Left hindlimb (tissue), 1 donor: ENCODE data around the gene USB1.
"Not testable (repeated sequence)": the region's sequence is repeated elsewhere in the genome, so short reads cannot be mapped to it uniquely, and the experiment has no call there.

Experiments used
- DNase-seq: peaks from one replicate; pipeline ENCODE4 v3.0.0-alpha.2; 2018

Gene USB1

DNA sequence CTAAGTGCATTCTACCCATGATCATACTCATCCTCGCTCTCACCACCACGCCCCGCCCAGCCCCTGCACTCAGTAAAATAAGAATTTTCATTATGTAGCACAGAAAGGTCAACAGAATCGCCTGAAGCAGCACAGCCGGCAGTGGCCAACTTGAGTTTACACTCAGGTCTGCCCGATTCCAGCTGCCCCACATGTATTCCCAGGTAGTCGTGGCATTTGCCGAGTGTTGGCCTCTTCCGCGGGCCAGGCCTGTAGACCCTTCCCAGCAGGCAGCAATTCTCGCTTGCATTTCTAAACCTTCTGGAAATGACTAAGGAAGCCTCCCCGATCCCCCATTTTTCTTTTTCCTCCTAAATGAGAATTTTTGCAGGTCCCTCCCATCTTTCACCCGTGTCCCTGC is 30.9 kb upstream of the USB1 start:
- DNase-seq: no peak

DNA sequence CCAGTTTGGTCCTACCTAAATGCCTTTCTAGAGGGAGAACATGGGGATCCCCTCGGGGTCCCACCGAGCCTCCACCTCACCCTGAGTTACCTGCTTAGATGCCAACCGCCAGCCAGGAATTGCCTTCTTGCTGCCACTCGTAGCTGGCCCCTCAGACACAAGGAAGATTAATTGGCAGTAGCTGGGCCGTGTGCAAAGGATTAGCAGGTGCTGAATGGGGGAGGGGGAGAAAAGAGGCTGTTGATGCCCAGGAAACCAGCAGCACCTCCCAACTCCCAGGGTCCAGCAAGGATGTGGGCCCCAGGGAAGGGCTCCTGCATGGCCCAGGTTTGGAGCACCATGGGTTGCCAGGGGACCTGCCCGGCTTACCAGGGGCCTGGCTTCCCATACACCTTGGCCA is 30.2 kb upstream of the USB1 start, which contains the start of gene CNGB1:
Gene CNGB1 (minus strand): TSS at position 159 of the 400 bp plus-strand sequence. CDS start 3,842 bp downstream, outside the sequence.
- DNase-seq: no peak

- no peak for DNase-seq
Observed at GRCh38 chr16:57971848-57972247, 29.4 kb upstream of the USB1 start.

- no peak for DNase-seq
Observed at GRCh38 chr16:57972306-57972705, 28.9 kb upstream of the USB1 start.

DNA sequence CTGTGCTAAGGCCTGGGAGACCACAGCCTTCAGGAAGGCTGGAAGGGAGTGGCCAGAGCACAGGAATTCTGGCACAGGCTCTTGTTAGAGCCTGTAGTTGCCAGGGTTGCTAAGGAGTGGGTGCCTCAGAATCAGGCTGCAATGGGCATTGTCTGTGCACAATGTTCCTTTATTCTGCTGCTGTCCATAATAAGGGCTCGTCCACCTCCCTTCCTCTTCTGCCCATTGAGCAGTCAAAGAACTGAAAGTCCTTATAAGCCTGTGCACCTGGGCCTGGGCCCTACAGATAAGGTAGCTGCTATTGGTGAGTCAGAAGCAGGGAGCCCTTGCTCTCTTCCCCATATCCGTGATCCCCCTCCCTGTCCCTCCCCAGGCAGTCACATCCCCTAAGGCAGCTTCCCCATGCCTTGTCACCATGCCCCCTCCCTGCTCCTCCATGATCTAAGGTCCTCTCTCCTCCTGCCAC is 24.8 kb upstream of the USB1 start:
- no peak for DNase-seq

- no peak for DNase-seq
Observed at GRCh38 chr16:57977418-57978069, 23.7 kb upstream of the USB1 start.

- DNase-seq: not testable (repeated sequence)
Observed at GRCh38 chr16:57978070-57978465, 23.1 kb upstream of the USB1 start.

DNA sequence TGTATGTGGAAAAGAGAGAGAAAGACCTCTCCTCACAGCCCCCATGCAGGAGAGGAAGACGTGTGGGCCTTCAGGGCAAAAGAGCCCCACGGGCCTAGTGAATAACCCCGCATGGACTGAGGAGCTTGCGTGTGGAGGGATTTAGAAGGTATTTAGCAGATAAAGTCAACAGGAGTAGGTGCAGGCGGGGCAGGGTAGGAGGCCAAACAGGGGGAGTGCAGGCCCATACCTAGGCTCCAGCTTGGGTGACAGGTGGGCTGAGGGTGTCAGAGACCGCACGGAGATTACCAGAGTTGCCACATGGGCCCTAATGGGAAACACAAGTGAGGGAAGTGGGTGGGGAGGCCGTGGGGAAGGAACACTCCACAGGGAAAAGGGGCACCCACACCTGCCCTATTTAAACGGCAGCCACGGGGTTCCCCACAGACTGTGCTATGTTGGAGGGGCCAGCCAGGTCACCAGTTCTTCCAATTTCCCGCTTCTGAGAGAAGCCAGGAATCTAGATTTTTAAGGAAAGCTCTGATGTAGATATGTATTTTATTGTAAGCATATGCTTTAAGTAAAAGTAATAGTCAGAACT is 22.1 kb upstream of the USB1 start:
- no peak for DNase-seq

DNA sequence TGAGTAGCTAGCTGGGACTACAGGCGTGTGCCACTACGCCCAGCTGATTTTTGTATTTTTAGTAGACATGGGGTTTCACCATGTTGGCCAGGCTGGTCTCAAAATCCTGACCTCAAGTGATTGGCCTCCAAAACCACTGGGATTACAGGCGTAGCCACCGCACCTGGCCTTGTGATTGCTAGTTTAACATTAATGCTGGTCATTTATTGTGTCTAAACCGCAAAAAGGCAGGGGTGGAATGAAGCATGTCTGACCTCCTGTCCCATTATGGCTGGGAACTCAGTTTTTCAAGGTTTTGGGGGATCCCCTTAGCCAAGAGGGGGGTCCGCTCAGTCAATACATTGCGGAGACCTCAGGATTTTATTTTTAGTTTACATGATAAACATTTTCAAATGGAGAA is 19.6 kb upstream of the USB1 start:
- no peak for DNase-seq

GRCh38 chr16:57982385-57982784 is 18.8 kb upstream of the USB1 start:
- DNase-seq: no peak

DNA sequence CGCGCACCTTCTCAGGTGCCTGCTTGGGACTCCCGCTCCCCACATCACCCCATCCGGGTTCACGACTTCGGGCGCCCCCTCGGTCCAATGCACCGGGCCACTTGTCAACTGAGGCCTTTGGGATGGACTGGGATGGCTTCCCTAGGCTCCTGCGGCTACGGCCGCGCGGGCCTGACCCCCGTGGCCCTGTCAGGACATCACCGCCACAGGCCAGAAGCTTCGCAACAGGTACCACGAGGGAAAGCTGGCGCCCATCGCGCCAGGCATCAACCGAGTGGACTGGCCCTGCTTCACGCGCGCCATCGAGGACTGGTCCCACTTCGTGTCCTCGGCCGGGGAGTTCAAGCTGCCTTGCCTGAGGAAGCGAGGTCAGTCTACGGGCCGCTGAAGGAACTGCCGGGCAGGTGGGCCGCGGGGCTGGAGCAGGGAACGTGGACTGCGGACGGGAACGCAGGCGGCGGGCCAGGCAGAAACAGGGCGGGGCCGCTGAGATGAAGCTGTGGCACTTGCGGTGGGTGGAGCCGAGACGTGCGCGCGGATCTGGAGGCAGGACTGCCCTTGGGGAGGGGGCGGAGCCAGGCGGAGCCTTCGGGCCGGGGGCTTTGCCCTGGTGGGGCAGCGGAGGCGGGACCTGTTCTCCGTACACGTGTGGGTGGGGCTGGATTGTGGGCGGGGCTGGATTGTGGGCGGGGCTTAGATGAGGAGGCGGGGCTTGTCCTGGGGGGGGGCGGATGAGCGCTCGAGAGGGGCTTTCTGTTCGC is 16.6 kb upstream of the USB1 start:
- DNase-seq: peak; percentile 86

DNA sequence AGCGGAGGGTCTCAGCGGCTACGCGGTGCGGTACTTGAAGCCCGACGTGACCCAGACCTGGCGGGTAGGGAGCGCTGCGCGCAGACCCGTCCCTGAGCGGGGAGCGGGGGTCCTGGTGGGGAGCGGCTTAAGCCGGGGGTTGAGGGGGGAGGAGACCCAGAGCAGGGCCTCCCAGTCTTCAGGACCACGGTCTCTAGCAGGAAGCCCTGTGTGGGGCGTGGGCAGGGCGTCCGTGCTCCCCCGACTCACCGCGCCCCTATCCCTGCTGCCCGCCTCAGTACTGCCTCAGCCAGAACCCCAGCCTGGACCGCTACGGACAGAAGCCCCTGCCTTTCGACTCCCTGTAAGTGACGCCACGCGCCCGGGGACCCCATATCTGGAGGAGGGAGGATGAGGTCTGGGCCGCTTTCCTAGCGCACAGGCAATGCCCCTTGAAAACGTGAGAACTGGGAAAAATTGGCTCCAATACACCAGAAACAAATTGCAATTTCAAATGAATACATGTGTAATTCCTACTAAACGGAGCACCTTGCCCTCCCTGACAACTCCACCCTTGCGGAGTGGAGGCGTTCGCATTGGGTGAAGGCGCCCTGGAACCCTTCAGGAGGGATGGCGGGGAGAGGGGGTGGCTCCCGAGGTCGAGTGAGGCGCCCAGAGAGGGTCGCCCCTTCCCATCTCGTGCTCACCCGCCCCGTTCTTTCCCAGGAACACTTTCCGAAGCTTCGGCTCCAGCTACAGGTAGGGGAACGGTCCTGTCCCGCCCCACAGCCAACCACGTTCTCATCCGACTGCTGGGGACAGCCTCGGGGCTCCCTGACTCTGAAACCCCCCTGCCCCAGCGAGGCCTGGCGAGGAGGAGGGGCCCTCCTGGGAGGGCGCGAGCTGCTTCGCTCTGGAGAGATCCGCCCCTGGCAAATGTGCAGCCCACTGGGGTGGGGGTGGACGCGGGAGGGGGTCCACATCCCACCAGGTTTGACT is 15.7 kb upstream of the USB1 start:
- peak; percentile 44 for DNase-seq

- no peak for DNase-seq
Observed at GRCh38 chr16:57986196-57986595, 15.0 kb upstream of the USB1 start.

GRCh38 chr16:57987441-57988177 is 13.6 kb upstream of the USB1 start:
- DNase-seq: no peak

DNA sequence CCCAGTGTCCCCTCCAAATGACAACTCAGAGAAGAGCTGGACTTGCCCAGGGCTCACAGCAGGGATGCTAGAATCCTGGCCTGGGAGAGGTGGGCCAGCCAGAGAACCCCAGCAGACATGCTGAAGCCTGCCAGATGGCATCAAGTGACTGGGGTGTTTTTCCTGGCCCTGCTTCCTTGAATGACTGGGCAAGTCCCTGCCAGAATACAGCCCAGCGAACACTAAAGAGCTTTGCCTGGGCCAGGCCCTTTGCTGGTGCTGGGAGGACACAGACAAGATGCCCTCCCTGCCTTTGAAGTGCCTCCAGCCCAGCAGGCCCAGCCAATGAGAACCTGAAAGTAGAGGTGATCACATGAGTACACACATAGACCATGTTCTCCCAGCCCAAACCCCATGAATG is 12.3 kb upstream of the USB1 start:
- DNase-seq: no peak

- DNase-seq: no peak
Observed at GRCh38 chr16:57991551-57992059, 9.6 kb upstream of the USB1 start.

- no peak for DNase-seq
Observed at GRCh38 chr16:57992084-57992483, 9.1 kb upstream of the USB1 start.

GRCh38 chr16:57993438-57993837 is 7.8 kb upstream of the USB1 start:
- DNase-seq: no peak

DNA sequence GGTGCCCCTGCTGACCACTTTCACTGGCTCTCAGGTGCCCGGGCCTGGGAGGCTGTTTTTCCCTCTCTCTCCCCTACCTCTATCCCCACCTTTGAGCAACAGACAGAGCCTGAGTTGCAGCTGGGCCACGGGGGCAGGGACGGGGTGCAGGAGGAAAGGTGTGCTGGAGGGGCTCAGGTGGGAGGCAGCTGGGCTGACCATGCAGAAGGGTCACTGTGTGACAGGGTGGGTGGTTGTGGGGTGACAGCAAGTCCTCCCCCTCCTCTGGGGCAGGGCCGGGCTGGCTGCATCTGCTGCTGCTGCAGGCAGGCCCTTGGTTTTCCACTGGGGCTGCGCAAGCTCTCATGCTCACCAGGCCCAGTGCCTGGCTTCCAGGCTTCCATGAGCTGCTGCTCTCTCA is 7.3 kb upstream of the USB1 start:
- no peak for DNase-seq

DNA sequence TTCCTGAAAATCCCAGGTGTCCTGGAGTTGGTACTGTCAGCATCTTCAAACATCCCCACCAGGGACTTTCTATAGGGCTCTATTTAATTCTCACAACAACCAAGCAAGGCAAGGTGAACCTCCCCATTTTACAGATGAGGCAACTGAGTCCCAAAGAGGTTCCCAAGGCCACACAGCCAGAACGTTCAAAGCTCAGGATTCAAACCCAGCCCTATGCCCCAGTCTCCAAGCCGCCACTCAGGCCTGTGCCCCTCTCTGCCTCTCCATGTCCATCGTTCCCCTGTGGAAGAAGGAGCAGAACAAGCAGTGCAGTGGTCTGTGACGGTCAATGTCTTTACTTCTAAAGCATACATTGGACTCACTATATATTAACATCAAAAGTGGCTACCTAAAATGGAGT is 6.8 kb upstream of the USB1 start:
- DNase-seq: no peak

DNA sequence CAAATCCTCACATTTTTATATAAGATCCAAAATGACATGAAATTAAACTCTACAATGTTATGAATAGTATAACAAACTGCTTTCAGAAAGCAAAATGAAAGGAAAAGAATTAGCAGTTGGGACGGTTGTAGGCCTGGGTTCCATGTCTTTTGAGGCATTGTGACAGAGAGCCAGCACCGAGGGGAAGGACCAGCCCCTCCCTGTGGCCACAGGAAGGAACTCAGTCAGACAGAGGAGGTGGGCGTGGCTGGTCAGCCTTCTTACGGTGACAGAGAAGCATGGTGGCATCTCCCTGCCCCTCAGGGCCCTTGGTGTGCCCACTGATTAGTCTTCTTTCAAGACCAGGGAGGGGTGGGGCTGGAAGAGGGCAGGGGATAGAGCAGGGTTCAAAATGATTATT is 6.4 kb upstream of the USB1 start:
- DNase-seq: no peak
